GOT3 (cell line): ENCODE results near the gene SPATA7.
"Not testable (repeated sequence)": the region's sequence is repeated elsewhere in the genome, so short reads cannot be mapped to it uniquely, and the experiment has no call there.

ENCODE experiments used
- DNase-seq: peaks from one replicate; lab custom pipeline; 2025; ENCODE audit warnings: mixed read lengths; lab: John Stamatoyannopoulos, UW

Gene SPATA7, protein sequence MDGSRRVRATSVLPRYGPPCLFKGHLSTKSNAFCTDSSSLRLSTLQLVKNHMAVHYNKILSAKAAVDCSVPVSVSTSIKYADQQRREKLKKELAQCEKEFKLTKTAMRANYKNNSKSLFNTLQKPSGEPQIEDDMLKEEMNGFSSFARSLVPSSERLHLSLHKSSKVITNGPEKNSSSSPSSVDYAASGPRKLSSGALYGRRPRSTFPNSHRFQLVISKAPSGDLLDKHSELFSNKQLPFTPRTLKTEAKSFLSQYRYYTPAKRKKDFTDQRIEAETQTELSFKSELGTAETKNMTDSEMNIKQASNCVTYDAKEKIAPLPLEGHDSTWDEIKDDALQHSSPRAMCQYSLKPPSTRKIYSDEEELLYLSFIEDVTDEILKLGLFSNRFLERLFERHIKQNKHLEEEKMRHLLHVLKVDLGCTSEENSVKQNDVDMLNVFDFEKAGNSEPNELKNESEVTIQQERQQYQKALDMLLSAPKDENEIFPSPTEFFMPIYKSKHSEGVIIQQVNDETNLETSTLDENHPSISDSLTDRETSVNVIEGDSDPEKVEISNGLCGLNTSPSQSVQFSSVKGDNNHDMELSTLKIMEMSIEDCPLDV

DNA sequence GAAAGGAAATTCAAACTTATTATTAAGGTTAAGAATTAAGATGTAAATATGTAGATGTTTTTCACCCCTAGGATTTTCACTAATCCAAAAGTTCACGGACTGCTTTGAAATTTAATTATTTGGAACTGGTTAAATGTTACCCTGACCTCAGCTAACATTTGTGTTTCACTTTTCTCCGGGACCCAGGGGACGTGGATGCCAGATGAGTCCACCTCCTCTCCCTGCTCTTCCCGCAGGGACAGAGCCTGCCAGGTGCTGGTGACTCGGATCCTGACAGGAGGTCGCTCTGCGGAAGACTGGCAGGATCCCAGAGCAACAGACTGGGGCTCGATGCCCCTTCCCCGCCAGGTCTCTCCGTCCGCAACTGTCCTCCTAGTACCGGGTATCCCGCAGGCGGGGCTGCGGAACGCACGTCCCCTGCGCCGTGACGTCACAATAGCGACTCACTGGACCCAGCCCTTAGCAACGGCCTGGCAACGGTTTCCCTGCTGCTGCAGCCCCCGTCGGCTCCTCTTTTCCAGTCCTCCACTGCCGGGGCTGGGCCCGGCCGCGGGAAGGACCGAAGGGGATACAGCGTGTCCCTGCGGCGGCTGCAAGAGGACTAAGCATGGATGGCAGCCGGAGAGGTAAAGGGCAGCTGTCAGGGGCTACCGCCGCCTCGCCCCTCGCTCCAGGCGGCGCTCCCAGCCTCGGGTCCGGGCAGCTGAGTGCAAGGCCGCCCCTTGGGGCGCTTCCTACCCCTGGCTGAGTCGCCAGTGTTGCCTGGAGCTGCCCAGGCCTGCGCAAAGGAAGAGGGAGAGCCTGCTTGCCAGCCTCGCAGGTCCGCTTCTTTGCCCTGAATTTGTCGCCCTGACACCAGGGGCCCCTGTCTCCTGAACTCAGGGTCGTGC, at the start of gene SPATA7:
Gene SPATA7 (plus strand): TSS at position 446 of the 890 bp plus-strand sequence. CDS start 162 bp downstream, at position 608.
- peak; percentile 2 for DNase-seq

DNA sequence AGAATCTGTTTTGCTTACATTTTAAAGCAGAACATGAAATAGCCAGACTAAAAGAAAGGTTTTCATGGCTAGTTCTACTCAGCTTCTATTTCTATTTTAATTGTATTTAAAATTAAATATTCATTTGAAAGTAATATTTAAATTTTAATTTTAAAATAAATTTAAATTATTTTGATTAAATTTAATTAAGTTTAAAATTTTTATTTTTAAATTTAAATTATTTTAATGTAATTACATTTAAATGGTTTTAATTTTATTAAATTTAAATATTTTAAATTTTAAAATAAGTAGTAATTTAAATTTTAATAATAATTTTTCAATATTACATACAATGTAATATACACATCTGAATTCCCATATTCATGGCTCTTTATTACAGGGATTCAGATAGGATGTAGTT, 45.1 kb upstream of the SPATA7 start:
- DNase-seq, result no peak

- no peak for DNase-seq
Observed at GRCh38 chr14:88342980-88343379, 42.5 kb upstream of the SPATA7 start.

- DNase-seq, result no peak
Observed at GRCh38 chr14:88346048-88346639, 39.3 kb upstream of the SPATA7 start.

GRCh38 chr14:88348546-88348945, 36.9 kb upstream of the SPATA7 start:
- DNase-seq, result no peak

DNA sequence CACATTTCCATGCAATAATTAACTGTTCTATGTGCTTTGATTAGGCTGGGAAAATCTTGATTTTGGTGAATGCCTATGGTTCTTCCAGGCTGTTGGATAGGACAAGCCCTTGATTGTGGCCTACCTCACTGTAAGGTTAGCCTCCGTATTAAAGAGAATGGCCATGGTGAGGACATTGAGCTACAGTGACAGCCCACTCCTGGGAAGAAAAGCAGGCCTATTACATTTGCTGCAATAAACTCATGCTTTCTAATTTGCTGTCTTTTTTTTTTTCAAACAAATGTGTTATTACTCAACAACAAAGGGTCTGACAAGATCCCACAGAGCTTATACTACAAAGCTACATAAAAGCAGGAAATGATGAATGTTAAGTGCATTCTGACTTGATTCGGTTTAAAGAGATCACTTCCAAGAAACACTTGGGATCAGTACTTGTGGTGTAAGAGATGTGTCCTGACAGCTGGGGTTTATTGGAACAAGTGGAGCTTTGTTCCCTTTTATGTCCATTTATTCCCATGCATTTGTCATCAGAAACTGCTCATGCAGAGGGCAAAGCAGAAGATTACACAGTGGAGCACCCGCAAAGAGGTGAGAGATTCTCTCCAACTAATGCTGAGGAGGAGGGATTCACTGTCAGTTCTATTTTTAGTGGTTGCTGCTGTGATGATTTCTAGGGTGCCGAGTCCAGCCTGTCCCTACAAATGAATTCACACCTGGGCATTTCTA, 33.3 kb upstream of the SPATA7 start:
- DNase-seq, result no peak

DNA sequence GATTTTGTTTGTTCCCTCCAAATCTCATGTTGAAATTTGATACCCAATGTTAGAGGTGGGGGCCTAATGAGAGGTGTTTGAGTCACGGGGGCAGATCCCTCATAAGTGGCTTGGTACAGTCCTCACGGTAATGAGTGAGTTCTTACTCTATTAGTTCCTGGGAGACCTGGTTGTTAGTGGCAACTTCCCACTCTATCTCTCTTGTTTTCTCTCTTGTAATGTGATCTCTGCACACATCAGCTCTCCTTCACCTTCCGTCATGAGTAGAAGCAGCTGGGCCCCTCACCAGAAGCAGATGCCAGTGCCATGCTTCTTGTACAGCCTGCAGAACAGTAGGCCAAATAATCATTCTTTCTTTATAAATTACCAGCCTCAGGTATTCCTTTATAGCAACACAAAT, 32.8 kb upstream of the SPATA7 start:
- no peak for DNase-seq

GRCh38 chr14:88354358-88354757, 31.1 kb upstream of the SPATA7 start:
- no peak for DNase-seq

DNA sequence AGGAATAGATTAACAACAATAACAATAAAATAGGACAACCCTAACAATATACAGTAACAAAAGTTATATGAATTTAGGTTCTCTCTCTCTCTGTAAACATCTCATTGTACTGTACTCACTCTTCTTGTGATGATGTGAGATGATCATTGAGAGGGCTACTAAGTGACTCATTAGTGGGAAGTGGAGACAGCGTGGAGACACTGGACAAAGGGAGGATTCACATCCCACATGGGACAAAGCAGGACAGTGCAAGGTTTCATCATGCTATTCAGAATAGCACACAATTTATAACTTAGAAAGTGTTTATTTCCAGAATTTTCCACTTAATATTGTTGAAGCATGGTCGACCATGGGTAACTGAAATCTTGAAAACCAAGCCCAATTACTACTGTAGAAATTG, 26.0 kb upstream of the SPATA7 start:
- no peak for DNase-seq

GRCh38 chr14:88363644-88364043, 21.8 kb upstream of the SPATA7 start:
- no peak for DNase-seq

DNA sequence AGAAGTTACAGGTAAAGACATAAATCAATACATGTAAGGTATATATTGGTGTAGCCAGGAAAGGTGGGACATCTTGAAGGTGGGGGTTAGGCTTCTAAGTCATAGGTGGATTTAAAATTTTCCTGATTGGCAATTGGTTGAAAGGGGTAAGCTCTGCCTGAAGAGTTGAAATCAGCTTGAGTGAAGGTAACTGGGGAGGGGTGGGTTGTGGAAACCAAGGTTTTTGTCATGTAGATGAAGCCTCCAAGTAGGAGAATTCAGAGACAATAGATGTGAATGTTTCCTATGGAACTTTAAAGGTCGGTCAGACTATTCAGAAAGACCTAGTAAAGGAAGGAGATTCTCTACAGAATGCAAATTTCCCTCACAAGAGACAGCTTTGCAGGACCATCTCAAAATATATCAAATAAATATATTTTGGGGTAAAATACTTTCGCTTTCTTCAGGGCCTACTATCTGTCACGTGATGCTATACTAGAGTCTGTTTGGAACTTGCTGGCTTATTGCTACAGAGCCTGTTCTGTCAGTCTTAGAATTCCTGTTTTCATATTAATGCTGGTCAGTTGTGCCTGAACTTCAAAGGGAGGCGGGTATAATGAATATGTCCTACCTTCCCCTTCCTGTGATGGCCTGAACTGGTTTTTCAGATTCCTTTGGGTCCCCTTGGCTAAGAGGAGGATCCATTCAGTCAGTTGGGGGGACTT, 20.6 kb upstream of the SPATA7 start:
- DNase-seq, result no peak

DNA sequence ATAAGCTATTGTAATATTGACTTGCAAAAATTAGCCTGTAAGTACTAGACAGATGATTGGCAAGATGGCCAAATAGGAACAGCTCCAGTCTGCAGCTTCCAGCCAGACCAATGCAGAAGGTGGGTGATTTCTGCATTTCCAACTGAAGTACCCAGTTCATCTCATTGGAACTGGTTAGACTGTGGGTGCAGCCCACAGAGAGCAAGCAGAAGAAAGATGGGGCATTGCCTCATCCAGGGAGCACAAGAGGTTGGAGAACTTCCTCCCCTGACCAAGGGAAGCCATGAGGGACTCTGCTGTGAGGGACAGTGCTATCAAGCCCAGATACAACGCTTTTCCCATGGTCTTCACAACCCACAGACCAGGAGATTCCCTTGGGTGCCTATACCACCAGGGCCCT, 16.0 kb upstream of the SPATA7 start:
- no peak for DNase-seq

GRCh38 chr14:88379706-88380343, 5.6 kb upstream of the SPATA7 start:
- no peak for DNase-seq

GRCh38 chr14:88380405-88380804, 5.1 kb upstream of the SPATA7 start:
- no peak for DNase-seq

GRCh38 chr14:88381634-88382033, 3.8 kb upstream of the SPATA7 start:
- DNase-seq, result not testable (repeated sequence)

DNA sequence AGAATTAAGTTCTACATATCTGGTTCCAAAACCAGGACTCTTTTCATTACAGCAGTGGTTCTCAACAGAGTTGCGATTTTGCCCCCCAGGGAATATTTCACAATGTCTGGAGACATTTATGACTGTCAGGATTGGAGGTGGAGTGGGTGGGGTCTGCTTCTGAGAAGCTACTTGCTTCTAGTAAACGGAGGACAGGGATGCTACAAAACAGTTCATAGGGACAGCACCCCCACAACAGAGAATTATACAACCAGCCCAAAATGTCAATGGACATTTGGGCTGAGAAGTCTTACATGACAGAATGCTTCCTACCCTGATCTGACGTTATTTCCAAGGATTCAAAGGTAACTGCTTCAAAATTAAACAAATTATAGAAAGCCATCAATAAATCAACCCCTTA, 739 bp upstream of the SPATA7 start:
- no peak for DNase-seq

DNA sequence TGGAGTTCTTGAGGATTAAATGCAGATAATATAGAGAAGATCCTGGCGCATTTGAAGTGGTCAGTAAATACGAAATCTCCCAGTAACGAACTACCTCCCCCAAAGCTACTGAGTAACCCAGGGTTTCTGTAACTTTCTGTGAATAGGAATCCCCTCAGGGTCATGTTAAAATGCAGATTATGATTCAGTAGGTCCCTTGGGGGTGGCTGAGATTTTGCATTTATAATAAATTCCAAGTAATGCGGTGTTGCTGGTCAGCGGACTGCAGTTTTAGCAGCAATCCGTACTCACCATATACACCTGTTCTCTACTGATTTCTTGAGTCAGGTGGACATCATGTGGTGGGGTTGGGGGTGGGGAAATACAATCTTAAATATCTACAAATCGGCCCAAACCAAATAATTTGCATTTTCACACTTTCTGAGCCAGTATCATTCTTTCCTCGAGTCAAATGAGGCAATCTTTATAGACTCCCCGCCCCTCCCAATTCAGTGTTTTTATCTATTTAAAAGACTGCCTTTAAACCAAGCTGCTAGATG, 868 bp downstream of the SPATA7 start:
- no peak for DNase-seq

DNA sequence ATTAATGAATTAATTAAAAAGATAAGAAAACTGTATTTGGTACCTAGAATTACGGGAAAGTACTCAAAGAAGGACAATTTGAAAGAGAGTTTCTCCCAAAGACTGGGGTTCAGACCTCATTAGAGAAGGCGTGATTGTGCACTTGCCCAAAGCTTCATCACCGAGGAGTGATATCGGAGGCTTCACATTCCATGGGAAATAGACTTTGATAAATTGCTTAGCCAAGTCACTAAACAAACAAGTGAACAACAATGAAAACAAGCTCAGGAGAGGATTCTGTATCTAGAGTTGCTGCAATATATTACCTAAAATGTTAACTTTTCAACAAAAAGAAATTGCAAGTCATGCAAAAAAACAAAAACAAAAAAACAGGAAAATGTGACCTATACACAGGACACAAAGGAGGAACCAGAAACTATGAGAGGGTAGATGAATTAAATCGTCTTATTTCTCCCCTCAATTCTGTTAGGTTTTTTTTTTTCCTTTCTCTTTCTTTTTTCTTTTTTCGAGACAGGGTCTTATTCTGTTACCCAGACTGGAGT, 3.4 kb downstream of the SPATA7 start:
- DNase-seq, result no peak

DNA sequence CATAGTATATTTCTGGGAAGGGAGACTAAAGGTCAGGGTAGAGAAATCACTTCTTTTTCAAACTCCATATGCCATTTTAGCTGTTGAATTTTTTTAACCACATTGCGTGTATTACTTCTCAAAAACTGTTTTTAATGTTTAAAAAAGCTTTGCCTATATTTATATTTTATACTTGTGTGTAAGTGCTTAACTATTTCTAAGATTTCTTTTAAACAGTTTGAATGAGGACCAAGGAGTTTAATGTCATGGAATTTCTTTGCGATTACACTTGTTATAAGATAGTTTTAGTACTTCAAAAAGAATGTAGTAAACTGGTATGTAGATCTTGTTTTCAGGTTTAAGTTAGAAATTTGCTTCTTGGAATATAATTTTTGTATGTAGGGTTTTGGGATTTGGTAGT, 7.2 kb downstream of the SPATA7 start:
- DNase-seq, result no peak

DNA sequence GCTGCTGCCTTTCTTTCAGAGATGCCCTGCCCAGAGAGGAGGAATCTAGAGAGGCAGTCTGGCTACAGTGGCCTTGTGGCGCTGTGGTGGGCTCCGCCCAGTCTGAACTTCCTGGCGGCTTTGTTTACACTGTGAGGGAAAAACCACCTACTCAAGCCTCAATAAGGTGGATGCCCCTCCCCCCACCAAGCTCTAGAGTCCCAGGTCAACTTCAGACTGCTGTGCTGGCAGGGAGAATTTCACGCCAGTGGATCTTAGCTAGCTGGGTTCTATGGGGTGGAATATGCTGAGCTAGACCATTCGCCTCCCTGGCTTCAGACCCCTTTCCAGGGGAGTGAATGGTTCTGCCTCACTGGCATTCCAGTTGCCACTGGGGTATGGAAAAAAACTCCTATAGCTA, 25.6 kb downstream of the SPATA7 start:
- no peak for DNase-seq
